ENCODE results near the gene JAKMIP2. TPM values are rescaled to one million over a fixed set of nuclear protein-coding genes. Genes with fewer than 3 reads are reported as not detected.

JAKMIP2 gene
- total RNA-seq, 1 experiment from 2014 or later = not detected

DNA sequence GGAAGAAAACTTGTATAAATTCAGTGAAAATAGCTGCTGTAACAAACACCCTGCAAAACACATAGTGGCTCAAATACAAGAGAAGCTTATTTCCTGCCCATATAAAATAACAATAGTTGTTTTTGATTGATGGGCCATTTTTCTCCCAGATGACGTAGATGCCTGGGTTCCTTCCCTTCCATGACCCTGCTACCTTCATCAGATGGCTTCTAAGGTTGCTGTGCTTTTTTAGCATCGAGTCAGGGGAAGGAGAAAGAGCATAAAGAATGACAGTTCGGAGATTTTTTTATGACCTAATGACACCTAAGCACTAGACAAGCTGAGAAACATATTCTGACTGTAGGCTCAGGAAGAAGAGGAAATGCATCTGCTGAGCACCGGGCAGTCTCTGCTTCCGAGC lies 238.0 kb downstream of the JAKMIP2 start:
- ATAC-seq (no peak), DNase-seq (ENCODE audit: low read depth, low spot score) (no peak)
- no TSS peak for BruUV-seq (replicated peaks)
- Histone ChIP-seq H3K4me1 (ENCODE audit: control insufficient read depth in 1 of 2, insufficient read depth in 2 of 2, low read length in 2 of 2) (no peaks in the 10 kb centered on the region), H3K4me3 (replicated peaks in 1 of 2; ENCODE audit: low read depth in 1 of 2, low read length in 2 of 2) (no peak overlapping the region), H3K36me3 (ENCODE audit: control insufficient read depth in 1 of 2, insufficient read depth in 2 of 2, low read length in 2 of 2) (no peaks in the 10 kb centered on the region), H2AFZ (ENCODE audit: low read depth, low read length, poor library complexity, severe bottlenecking) (no peak overlapping the region), H3K27me3 (ENCODE audit: insufficient read depth, low read length) (peaks cover 20% of the 10 kb centered on the region), H4K20me1 (ENCODE audit: insufficient read depth) (no peaks in the 10 kb centered on the region), H3K9me3 (ENCODE audit: control insufficient read depth in 1 of 2, insufficient read depth in 1 of 2, low read depth in 1 of 2, low read length in 2 of 2) (no peaks in the 10 kb centered on the region), H3K4me2 (ENCODE audit: low read length) (no peak overlapping the region), H3K27ac (ENCODE audit: low read depth, low read length) (no peak overlapping the region), H3K9me2 (ENCODE audit: insufficient read depth) (no peaks in the 10 kb centered on the region), H3K79me2 (ENCODE audit: insufficient read depth, low read length) (no peaks in the 10 kb centered on the region), H3K9ac (ENCODE audit: low read length) (no peak overlapping the region)
- intact Hi-C loops (cut with micrococcal nuclease) = no loop called here
- POLR2A ChIA-PET = no interaction called here
- RAD21 ChIA-PET (ENCODE audit: low non-redundant PET in 1 of 2, low total read pairs in 2 of 2, uncharacterized antibody in 2 of 2, unreplicated experiment in 2 of 2) = no interaction called here
- no peak for TF ChIP-seq EGR1 (IDR thresholded peaks at IDR 0.05; ENCODE audit: low read depth)
- TF ChIP-seq RAD21 (IDR thresholded peaks at IDR 0.05; ENCODE audit: low read depth) = no peak
- no peak for TF ChIP-seq ZFX (IDR thresholded peaks at IDR 0.05)
- TF ChIP-seq TCF7L2 (IDR thresholded peaks at IDR 0.05; ENCODE audit: borderline replicate concordance, extremely low read depth, insufficient read depth, insufficient read length) = no peak
- TF ChIP-seq, protein P1, sequence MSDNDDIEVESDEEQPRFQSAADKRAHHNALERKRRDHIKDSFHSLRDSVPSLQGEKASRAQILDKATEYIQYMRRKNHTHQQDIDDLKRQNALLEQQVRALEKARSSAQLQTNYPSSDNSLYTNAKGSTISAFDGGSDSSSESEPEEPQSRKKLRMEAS (IDR thresholded peaks at IDR 0.05) = no peak
- no peak for TF ChIP-seq SIN3A (IDR thresholded peaks at IDR 0.05; ENCODE audit: low read depth)
- TF ChIP-seq ZNF274 (IDR thresholded peaks at IDR 0.05; ENCODE audit: low read depth, low read length) = no peak
- no peak for TF ChIP-seq FOSL1 (IDR thresholded peaks at IDR 0.05; ENCODE audit: low read depth)
- TF ChIP-seq CBX3 (IDR thresholded peaks at IDR 0.05; ENCODE audit: low read depth) = no peak
- TF ChIP-seq, protein P2, sequence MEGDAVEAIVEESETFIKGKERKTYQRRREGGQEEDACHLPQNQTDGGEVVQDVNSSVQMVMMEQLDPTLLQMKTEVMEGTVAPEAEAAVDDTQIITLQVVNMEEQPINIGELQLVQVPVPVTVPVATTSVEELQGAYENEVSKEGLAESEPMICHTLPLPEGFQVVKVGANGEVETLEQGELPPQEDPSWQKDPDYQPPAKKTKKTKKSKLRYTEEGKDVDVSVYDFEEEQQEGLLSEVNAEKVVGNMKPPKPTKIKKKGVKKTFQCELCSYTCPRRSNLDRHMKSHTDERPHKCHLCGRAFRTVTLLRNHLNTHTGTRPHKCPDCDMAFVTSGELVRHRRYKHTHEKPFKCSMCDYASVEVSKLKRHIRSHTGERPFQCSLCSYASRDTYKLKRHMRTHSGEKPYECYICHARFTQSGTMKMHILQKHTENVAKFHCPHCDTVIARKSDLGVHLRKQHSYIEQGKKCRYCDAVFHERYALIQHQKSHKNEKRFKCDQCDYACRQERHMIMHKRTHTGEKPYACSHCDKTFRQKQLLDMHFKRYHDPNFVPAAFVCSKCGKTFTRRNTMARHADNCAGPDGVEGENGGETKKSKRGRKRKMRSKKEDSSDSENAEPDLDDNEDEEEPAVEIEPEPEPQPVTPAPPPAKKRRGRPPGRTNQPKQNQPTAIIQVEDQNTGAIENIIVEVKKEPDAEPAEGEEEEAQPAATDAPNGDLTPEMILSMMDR (IDR thresholded peaks at IDR 0.05 in 2 of 3, conservative IDR thresholded peaks at IDR 0.05 in 1 of 3; ENCODE audit: borderline replicate concordance in 1 of 3, insufficient read depth in 1 of 3, low read depth in 2 of 3, low read length in 2 of 3) = no peak
- TF ChIP-seq POLR2A (IDR thresholded peaks at IDR 0.05; ENCODE audit: borderline replicate concordance, extremely low read depth, insufficient read depth, insufficient read length) = no peak
- no peak for TF ChIP-seq JUND (IDR thresholded peaks at IDR 0.05)
- no peak for TF ChIP-seq YY1 (IDR thresholded peaks at IDR 0.05; ENCODE audit: extremely low read depth, insufficient replicate concordance, low read depth, low read length)
- TF ChIP-seq ZBTB33 (IDR thresholded peaks at IDR 0.05; ENCODE audit: extremely low read depth, insufficient replicate concordance, low read length) = no peak
- TF ChIP-seq SP1 (IDR thresholded peaks at IDR 0.05; ENCODE audit: low read depth) = no peak
- TF ChIP-seq POLR2AphosphoS5 (IDR thresholded peaks at IDR 0.05; ENCODE audit: low read depth, low read length) = no peak
- CTCF ChIA-PET = no interaction called here

Data from HCT116 (cell line).